MM.1S (cell line): ENCODE data around the gene APH1B.
"Not testable (repeated sequence)": the region's sequence is repeated elsewhere in the genome, so short reads cannot be mapped to it uniquely, and the experiment has no call there.

Experiments
- EZH2 ChIP-seq: fragments of 300-600 bp; sonication (generic); optimal IDR thresholded peaks from 2 replicates; pipeline ENCODE3; 2017; ENCODE audit warnings: low read depth, mild to moderate bottlenecking, antibody characterized with exemption, low read length, mixed read lengths
- TF ChIP-seq, protein P1 (sequence below): fragments of 300-600 bp; sonication (generic); IDR thresholded peaks from 2 replicates; pipeline ENCODE4 v1.5.1; 2016; ENCODE audit warnings: antibody characterized with exemption, low read length, mixed read lengths

GRCh38 chr15:63237086-63237485, 40.3 kb upstream of the APH1B start:
- TF ChIP-seq, protein P1, sequence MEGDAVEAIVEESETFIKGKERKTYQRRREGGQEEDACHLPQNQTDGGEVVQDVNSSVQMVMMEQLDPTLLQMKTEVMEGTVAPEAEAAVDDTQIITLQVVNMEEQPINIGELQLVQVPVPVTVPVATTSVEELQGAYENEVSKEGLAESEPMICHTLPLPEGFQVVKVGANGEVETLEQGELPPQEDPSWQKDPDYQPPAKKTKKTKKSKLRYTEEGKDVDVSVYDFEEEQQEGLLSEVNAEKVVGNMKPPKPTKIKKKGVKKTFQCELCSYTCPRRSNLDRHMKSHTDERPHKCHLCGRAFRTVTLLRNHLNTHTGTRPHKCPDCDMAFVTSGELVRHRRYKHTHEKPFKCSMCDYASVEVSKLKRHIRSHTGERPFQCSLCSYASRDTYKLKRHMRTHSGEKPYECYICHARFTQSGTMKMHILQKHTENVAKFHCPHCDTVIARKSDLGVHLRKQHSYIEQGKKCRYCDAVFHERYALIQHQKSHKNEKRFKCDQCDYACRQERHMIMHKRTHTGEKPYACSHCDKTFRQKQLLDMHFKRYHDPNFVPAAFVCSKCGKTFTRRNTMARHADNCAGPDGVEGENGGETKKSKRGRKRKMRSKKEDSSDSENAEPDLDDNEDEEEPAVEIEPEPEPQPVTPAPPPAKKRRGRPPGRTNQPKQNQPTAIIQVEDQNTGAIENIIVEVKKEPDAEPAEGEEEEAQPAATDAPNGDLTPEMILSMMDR, result not testable (repeated sequence)
- not testable (repeated sequence) for TF ChIP-seq EZH2
